H1 (cell line): ENCODE measurements around the gene SRPRB. TPM values are rescaled to one million over a fixed set of nuclear protein-coding genes. Genes with fewer than 3 reads are reported as not detected.
A peak's percentile ranks its signal among the peaks of the same experiment; 100 is the strongest.

Experiments used
- CTCF ChIA-PET: fragments of 300-600 bp; sonication (Branson Sonifier 250); formaldehyde crosslinking; loops from one replicate; lab custom pipeline; 2021; ENCODE audit not compliant: partially characterized antibody; lab: Charles Lee
- POLR2A ChIA-PET: fragments of 300-600 bp; sonication (Branson Sonifier 250); formaldehyde crosslinking; loops from one replicate; lab custom pipeline; 2021; ENCODE audit warnings: inconsistent platforms; ENCODE audit not compliant: partially characterized antibody; lab: Charles Lee
- DNase-seq, 2 experiments: peaks; one replicate each; pipeline versions ENCODE4 v3.0.0 to v3.0.0-alpha.2; 2010 to 2022; ENCODE audit warnings: low spot score in 2 of 2, low read depth in 1 of 2, mixed read lengths in 1 of 2
- FAIRE-seq: peaks from 2 replicates; lab custom pipeline; 2011; peaks lifted over from hg19 to GRCh38; lab: Jason Lieb, UNC
- H2AFZ ChIP-seq: 2 replicates; pipeline ENCODE4 v1.8.1; 2012; ENCODE audit warnings: low read length, inconsistent platforms
- H2AK5ac ChIP-seq: 2 replicates; pipeline ENCODE4 v1.6.1; 2013; ENCODE audit warnings: low read depth, low read length
- H2BK120ac ChIP-seq: replicated peaks from 2 replicates; pipeline ENCODE3; 2013; ENCODE audit warnings: low read depth, low read length, inconsistent platforms
- H2BK12ac ChIP-seq: 2 replicates; pipeline ENCODE4 v1.6.1; 2013; ENCODE audit warnings: low read depth, low read length
- H2BK15ac ChIP-seq: 2 replicates; pipeline ENCODE4 v1.6.1; 2013; ENCODE audit warnings: low read length
- H2BK20ac ChIP-seq: 2 replicates; pipeline ENCODE4 v1.6.1; 2013; ENCODE audit warnings: low read length
- H2BK5ac ChIP-seq: 2 replicates; pipeline ENCODE4 v1.6.1; 2013; ENCODE audit warnings: low read depth, low read length
- H3K14ac ChIP-seq: 2 replicates; pipeline ENCODE4 v1.6.1; 2013; ENCODE audit warnings: inconsistent platforms; ENCODE audit not compliant: insufficient read length
- H3K18ac ChIP-seq: 2 replicates; pipeline ENCODE4 v1.6.1; 2013; ENCODE audit warnings: low read length; ENCODE audit errors: extremely low read depth
- H3K23ac ChIP-seq: 2 replicates; pipeline ENCODE4 v1.6.1; 2013; ENCODE audit warnings: inconsistent platforms; ENCODE audit not compliant: insufficient read length
- H3K23me2 ChIP-seq: 2 replicates; pipeline ENCODE4 v1.6.1; 2013; ENCODE audit warnings: low read depth, low read length
- H3K27ac ChIP-seq: 2 replicates; pipeline ENCODE4 v1.6.1; 2011; ENCODE audit warnings: low read depth, low read length, inconsistent platforms
- H3K27me3 ChIP-seq, 4 experiments: replicated peaks in 1 of 4; 1 replicate in 1 of 4; 2 replicates in 3 of 4; pipeline versions ENCODE4 v1.6.1 to v1.8.1; 2011 to 2013; ENCODE audit warnings: low read length in 3 of 4, mild to moderate bottlenecking in 3 of 4, inconsistent platforms in 2 of 4, mixed read lengths in 2 of 4, moderate library complexity in 1 of 4; ENCODE audit not compliant: control insufficient read depth in 3 of 4, insufficient read depth in 3 of 4; ENCODE audit errors: extremely low read depth in 1 of 4
- H3K36me3 ChIP-seq, 4 experiments: 2 replicates each; pipeline versions ENCODE4 v1.6.1 to v1.8.1; 2011 to 2013; ENCODE audit warnings: mild to moderate bottlenecking in 4 of 4, low read length in 3 of 4, moderate library complexity in 2 of 4, control low read depth in 1 of 4, inconsistent platforms in 1 of 4; ENCODE audit not compliant: insufficient read depth in 4 of 4, control insufficient read depth in 2 of 4
- H3K4ac ChIP-seq: replicated peaks from 2 replicates; pipeline ENCODE3; 2013; ENCODE audit warnings: low read length, low read depth, mixed read lengths, inconsistent platforms; ENCODE audit not compliant: insufficient read length
- H3K4me1 ChIP-seq, 4 experiments: replicated peaks in 1 of 4; 1 replicate in 1 of 4; 2 replicates in 3 of 4; pipeline versions ENCODE4 v1.6.1 to v1.8.1; 2011 to 2013; ENCODE audit warnings: low read length in 3 of 4, inconsistent platforms in 2 of 4, mixed read lengths in 1 of 4; ENCODE audit not compliant: insufficient read depth in 4 of 4, control insufficient read depth in 3 of 4
- H3K4me2 ChIP-seq, 2 experiments: 2 replicates each; pipeline versions ENCODE4 v1.6.1 to v1.8.1; 2011 to 2013; ENCODE audit warnings: low read depth in 2 of 2, low read length in 2 of 2, control low read depth in 1 of 2, inconsistent platforms in 1 of 2, mild to moderate bottlenecking in 1 of 2; ENCODE audit not compliant: insufficient read depth in 1 of 2
- H3K4me3 ChIP-seq, 4 experiments: fragments of 200-600, 300-600 bp in 1 of 4; sonication (generic), shearing (Covaris generic), sonication (Bioruptor Twin) in 1 of 4; 2 replicates each; pipeline versions ENCODE4 v1.5.1 to v1.8.1; 2011 to 2016; ENCODE audit warnings: low read length in 4 of 4, low read depth in 3 of 4, control low read depth in 2 of 4, inconsistent platforms in 2 of 4, mild to moderate bottlenecking in 2 of 4, mixed read lengths in 1 of 4, moderate library complexity in 1 of 4; ENCODE audit not compliant: insufficient read depth in 2 of 4; ENCODE audit errors: extremely low read depth in 1 of 4
- H3K56ac ChIP-seq: replicated peaks from 2 replicates; pipeline ENCODE3; 2013; ENCODE audit warnings: low read depth, mild to moderate bottlenecking, mixed read lengths, low read length, inconsistent platforms; ENCODE audit not compliant: insufficient read length
- H3K79me1 ChIP-seq: 2 replicates; pipeline ENCODE4 v1.6.1; 2013; ENCODE audit warnings: low read depth, low read length, control low read depth
- H3K79me2 ChIP-seq, 2 experiments: 2 replicates each; pipeline versions ENCODE4 v1.6.1 to v1.8.1; 2012 to 2013; ENCODE audit warnings: low read length in 2 of 2, mild to moderate bottlenecking in 2 of 2, inconsistent platforms in 1 of 2; ENCODE audit not compliant: insufficient read depth in 2 of 2, control insufficient read depth in 1 of 2
- H3K9ac ChIP-seq, 4 experiments: replicated peaks in 1 of 4; 1 replicate in 1 of 4; 2 replicates in 3 of 4; pipeline versions ENCODE4 v1.6.1 to v1.8.1; 2011 to 2013; ENCODE audit warnings: low read depth in 3 of 4, low read length in 3 of 4, control low read depth in 2 of 4, mild to moderate bottlenecking in 2 of 4, moderate library complexity in 2 of 4, inconsistent platforms in 1 of 4; ENCODE audit errors: extremely low read depth in 1 of 4
- H3K9me3 ChIP-seq, 2 experiments: 2 replicates each; pipeline versions ENCODE4 v1.6.1 to v1.8.1; 2012 to 2013; ENCODE audit warnings: mild to moderate bottlenecking in 2 of 2, moderate library complexity in 2 of 2, control low read depth in 1 of 2, inconsistent platforms in 1 of 2, low read depth in 1 of 2, low read length in 1 of 2, mixed read lengths in 1 of 2; ENCODE audit not compliant: insufficient read depth in 2 of 2
- H4K20me1 ChIP-seq, 2 experiments: replicated peaks in 1 of 2; 2 replicates each; pipeline versions ENCODE3 to v1.8.1; 2011 to 2013; ENCODE audit warnings: inconsistent platforms in 2 of 2, low read length in 2 of 2, mild to moderate bottlenecking in 1 of 2; ENCODE audit not compliant: insufficient read depth in 2 of 2, control insufficient read depth in 1 of 2
- H4K5ac ChIP-seq: 2 replicates; pipeline ENCODE4 v1.6.1; 2013; ENCODE audit warnings: low read length, low read depth, mixed read lengths, inconsistent platforms; ENCODE audit not compliant: insufficient read length
- H4K8ac ChIP-seq: 2 replicates; pipeline ENCODE4 v1.8.0; 2013; ENCODE audit warnings: mild to moderate bottlenecking, moderate library complexity, low read length, inconsistent platforms; ENCODE audit not compliant: insufficient read depth; ENCODE audit errors: extremely low read depth
- H4K91ac ChIP-seq: replicated peaks from 2 replicates; pipeline ENCODE3; 2013; ENCODE audit warnings: low read length, mixed read lengths, inconsistent platforms; ENCODE audit not compliant: insufficient read length
- FOSL1 ChIP-seq: IDR thresholded peaks from 2 replicates; pipeline ENCODE4 v1.6.1; 2011; ENCODE audit warnings: mild to moderate bottlenecking, low read depth, low read length, moderate library complexity; ENCODE audit not compliant: insufficient read depth
- POLR2A ChIP-seq, 2 experiments: IDR thresholded peaks; 1 replicate in 1 of 2; 2 replicates in 1 of 2; pipeline ENCODE4 v1.6.1; 2011; ENCODE audit warnings: low read depth in 2 of 2, low read length in 2 of 2, mild to moderate bottlenecking in 2 of 2; ENCODE audit errors: control extremely low read depth in 1 of 2
- RXRA ChIP-seq: IDR thresholded peaks from 2 replicates; pipeline ENCODE4 v1.6.1; 2011; ENCODE audit warnings: low read depth, mild to moderate bottlenecking, low read length, moderate library complexity; ENCODE audit not compliant: insufficient read depth
- TAF1 ChIP-seq: IDR thresholded peaks from 2 replicates; pipeline ENCODE4 v1.6.1; 2011; ENCODE audit warnings: mild to moderate bottlenecking, low read depth, low read length
- TEAD4 ChIP-seq: IDR thresholded peaks from 2 replicates; pipeline ENCODE4 v1.6.1; 2012; ENCODE audit warnings: low read depth, low read length, inconsistent platforms, mixed read lengths
- WGBS, 2 experiments: shearing (Covaris generic) in 1 of 2; methylation state at CpG; one replicate each; pipeline versions ENCODE4 v1.1.6 to v1.1.7; 2013 to 2015; ENCODE audit warnings: low lambda C conversion rate in 2 of 2, mixed read lengths in 2 of 2, inconsistent platforms in 1 of 2, low coverage in 1 of 2, missing lambda C conversion rate in 1 of 2; ENCODE audit not compliant: insufficient replicate concordance in 2 of 2, insufficient coverage in 1 of 2, insufficient read length in 1 of 2; ENCODE audit errors: extremely low coverage in 1 of 2, missing lambda C conversion rate in 1 of 2; 5-methylcytosine and 5-hydroxymethylcytosine counted together
- long read RNA-seq, 2 experiments: library from RNA in 1 of 2; library from capped mRNA in 1 of 2; stranded (forward); transcript quantifications; one replicate each; pipeline ENCODE4 v2.0.0, GENCODE V29; 2021; ENCODE audit warnings: inconsistent platforms in 1 of 2
- polyA minus RNA-seq, 3 experiments: library from RNA; depleted of rRNA, polyadenylated mRNA; stranded (reverse); fragments of >200 nt; gene quantifications; 1 replicate in 2 of 3; 2 replicates in 1 of 3; pipeline ENCODE4 v1.2.3, GENCODE V29; 2011
- polyA plus RNA-seq, 7 experiments: library from polyadenylated mRNA; depleted of rRNA in 3 of 7; stranded (reverse) in 5 of 7; unstranded in 2 of 7; fragments of >200 nt in 5 of 7; fragments of 200-250 nt in 2 of 7; gene quantifications; 1 replicate in 5 of 7; 2 replicates in 1 of 7; 4 replicates in 1 of 7; pipeline versions ENCODE4 v1.2.1 to v1.2.3, GENCODE V29; 2011 to 2013; ENCODE audit warnings: missing spikeins in 2 of 7, mixed read lengths in 2 of 7
- total RNA-seq: library from RNA; stranded (reverse); fragmentation: NEBNext Ultra II Directional; extraction: Animal tissue kit (Norgen Biotek cat#: 25700); gene quantifications from 2 replicates; pipeline ENCODE4 v1.2.1, GENCODE V29; 2021
- TF ChIP-seq, protein P1 (sequence below): IDR thresholded peaks from 2 replicates; pipeline ENCODE4 v1.6.1; 2011; ENCODE audit warnings: low read length, improper control_type of control experiment

SRPRB gene, protein sequence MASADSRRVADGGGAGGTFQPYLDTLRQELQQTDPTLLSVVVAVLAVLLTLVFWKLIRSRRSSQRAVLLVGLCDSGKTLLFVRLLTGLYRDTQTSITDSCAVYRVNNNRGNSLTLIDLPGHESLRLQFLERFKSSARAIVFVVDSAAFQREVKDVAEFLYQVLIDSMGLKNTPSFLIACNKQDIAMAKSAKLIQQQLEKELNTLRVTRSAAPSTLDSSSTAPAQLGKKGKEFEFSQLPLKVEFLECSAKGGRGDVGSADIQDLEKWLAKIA
- total RNA-seq = 43.4 and 49.8 TPM in 2 replicates
- polyA plus RNA-seq (2011; rRNA removed) = 15.9 and 24.9 TPM in 2 replicates
- polyA plus RNA-seq (2011; cell fraction: cytosol; rRNA removed) = 24.1 TPM
- polyA plus RNA-seq (2011; cell fraction: nucleus; rRNA removed) = 41.3 TPM
- 29.4 to 35.9 TPM (median 33.9 TPM) in 4 replicates for polyA plus RNA-seq (2012, experiment 1 of 2)
- 9.6 TPM for polyA plus RNA-seq (2012, experiment 2 of 2)
- polyA plus RNA-seq (2013, experiment 1 of 2) = 25.4 TPM
- 33.9 TPM for polyA plus RNA-seq (2013, experiment 2 of 2)
- 49.7 and 61.6 TPM in 2 replicates for polyA minus RNA-seq (2011; rRNA and poly(A)+ RNA removed)
- polyA minus RNA-seq (2011; cell fraction: cytosol; rRNA and poly(A)+ RNA removed) = 56.1 TPM
- 28.8 TPM for polyA minus RNA-seq (2011; cell fraction: nucleus; rRNA and poly(A)+ RNA removed)
- long read RNA-seq, experiment 1, partial matches to known transcripts = 25 of 36 reads
- long read RNA-seq, experiment 1, other reads (novel, unspliced or antisense) = 10 of 36 reads
- long read RNA-seq, experiment 2, partial matches to known transcripts = 10 of 12 reads
- long read RNA-seq, experiment 2, other reads (novel, unspliced or antisense) = 1 of 12 reads

DNA sequence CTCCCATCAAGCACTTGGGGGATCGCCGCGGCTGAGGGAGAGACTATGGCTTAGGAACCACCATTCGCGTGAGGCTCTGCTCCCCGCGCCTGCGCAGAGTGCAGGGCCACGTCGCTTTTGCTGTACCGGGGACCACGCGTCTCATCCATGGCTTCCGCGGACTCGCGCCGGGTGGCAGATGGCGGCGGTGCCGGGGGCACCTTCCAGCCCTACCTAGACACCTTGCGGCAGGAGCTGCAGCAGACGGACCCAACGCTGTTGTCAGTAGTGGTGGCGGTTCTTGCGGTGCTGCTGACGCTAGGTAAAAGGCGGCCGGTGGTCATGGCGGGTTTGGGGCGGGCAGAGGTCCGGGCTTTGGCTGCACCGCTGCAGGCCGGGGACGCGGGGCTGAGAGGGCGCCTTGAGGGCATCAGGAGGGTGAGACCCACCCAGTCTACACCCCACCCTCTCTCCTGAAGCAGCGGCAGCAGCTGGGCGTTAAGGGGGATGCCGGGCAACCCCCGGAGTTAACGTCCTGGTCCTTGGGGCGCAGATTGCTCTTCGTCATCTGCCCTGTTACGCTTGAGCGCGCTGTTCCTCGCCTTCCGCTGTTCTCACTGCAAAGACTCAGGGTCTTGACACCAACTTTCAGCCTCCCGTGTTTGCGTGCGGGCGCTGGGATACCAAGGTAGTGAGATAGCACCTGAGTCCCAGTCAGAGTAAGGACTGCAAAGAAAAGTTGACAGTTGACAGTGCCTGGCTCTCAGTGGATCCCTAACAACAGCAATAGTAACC, at the start of gene SRPRB:
SRPRB (plus strand) TSS at position 114 of the 774 bp plus-strand sequence; CDS start at position 148, 34 bp downstream.
- Histone ChIP-seq H3K23me2 (no peaks in the 10 kb centered on the region; the same call in 1 of the 2 replicates), H3K9ac (peak within 1 kb of the TSS in 3 of 4 experiments; percentile 81 to 94 (median 91); a peak in 6 of 7 replicates), H3K4ac (no peak within 1 kb of the TSS), H2AK5ac (no peak within 1 kb of the TSS), H2BK120ac (no peak within 1 kb of the TSS), H3K23ac (no peak within 1 kb of the TSS), H2BK15ac (peak within 1 kb of the TSS; percentile 47; the same call in 1 of the 2 replicates), H3K4me3 (peak within 1 kb of the TSS; percentile 83 to 96 (median 92)), H3K4me2 (peak within 1 kb of the TSS; percentile 72 to 80), H3K14ac (no peak within 1 kb of the TSS), H4K5ac (peak within 1 kb of the TSS; percentile 35), H4K91ac (no peak within 1 kb of the TSS), H3K56ac (no peak within 1 kb of the TSS), H3K79me2 (peaks cover 0 to 14% of the 10 kb centered on the region in 2 experiments; a peak in 2 of 4 replicates), H4K8ac (peak within 1 kb of the TSS; percentile 75), H3K27me3 (no peaks in the 10 kb centered on the region), H3K4me1 (peaks cover 0 to 5% (median 1%) of the 10 kb centered on the region in 4 experiments; a peak in 3 of 7 replicates), H3K27ac (peak within 1 kb of the TSS; percentile 51; the same call in 1 of the 2 replicates), H2AFZ (peak within 1 kb of the TSS; percentile 100), H3K79me1 (no peaks in the 10 kb centered on the region), H3K9me3 (no peaks in the 10 kb centered on the region), H3K36me3 (peaks cover 3 to 27% (median 12%) of the 10 kb centered on the region in 4 experiments; a peak in 7 of 8 replicates), H3K18ac (peak within 1 kb of the TSS; percentile 64; the same call in 1 of the 2 replicates), H2BK20ac (no peak within 1 kb of the TSS), H2BK5ac (peak within 1 kb of the TSS; percentile 50; the same call in 1 of the 2 replicates), H4K20me1 (no peaks in the 10 kb centered on the region), H2BK12ac (no peak within 1 kb of the TSS)
- 3% methylated on average over 46 of the region's 53 CpGs; no CpG with 5 or more reads in 1 of the 2 experiments for WGBS, 2 experiments
- POLR2A ChIA-PET = interaction anchor here (1.3 kb wide), 1 partner anchor 49 kb away, joined by 3 read pairs; no protein-coding TSS in a partner anchor
- FAIRE-seq = peak; percentile 78
- CTCF ChIA-PET = interaction anchor here (0.8 to 1.0 kb wide), 2 partner anchors 12 to 70 kb away, joined by 3 read pairs; no protein-coding TSS in a partner anchor
- DNase-seq = peak; percentile 77 to 92
- TF ChIP-seq RXRA (no peak), TAF1 (peak; percentile 75), FOSL1 (no peak), POLR2A (IDR thresholded peaks at IDR 0.05; ENCODE audit: control extremely low read depth in 1 of 2, low read depth in 2 of 2, low read length in 2 of 2) (peak; percentile 34 to 88), TEAD4 (no peak; the same call in 1 of the 2 replicates)
- TF ChIP-seq, protein P1, sequence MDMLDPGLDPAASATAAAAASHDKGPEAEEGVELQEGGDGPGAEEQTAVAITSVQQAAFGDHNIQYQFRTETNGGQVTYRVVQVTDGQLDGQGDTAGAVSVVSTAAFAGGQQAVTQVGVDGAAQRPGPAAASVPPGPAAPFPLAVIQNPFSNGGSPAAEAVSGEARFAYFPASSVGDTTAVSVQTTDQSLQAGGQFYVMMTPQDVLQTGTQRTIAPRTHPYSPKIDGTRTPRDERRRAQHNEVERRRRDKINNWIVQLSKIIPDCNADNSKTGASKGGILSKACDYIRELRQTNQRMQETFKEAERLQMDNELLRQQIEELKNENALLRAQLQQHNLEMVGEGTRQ = no peak
